ENCODE data around the gene MCEMP1.

The MCEMP1 gene

GRCh38 chr19:7699417-7700401 lies 22.8 kb downstream of the MCEMP1 start:
- no peak overlapping the region for H3K4me3 ChIP-seq (ENCODE audit: low read depth, low read length)
- no peaks in the 10 kb centered on the region for H3K36me3 ChIP-seq
- H3K27ac ChIP-seq, result no peak overlapping the region
- DNase-seq, result no peak
- TF ChIP-seq CTCF (IDR thresholded peaks at IDR 0.05; ENCODE audit: low read depth, low read length), result no peak
- H3K27me3 ChIP-seq (ENCODE audit: insufficient read depth, low read depth, severe bottlenecking), result no peaks in the 10 kb centered on the region
- H3K9me3 ChIP-seq (ENCODE audit: severe bottlenecking), result no peaks in the 10 kb centered on the region

DNA sequence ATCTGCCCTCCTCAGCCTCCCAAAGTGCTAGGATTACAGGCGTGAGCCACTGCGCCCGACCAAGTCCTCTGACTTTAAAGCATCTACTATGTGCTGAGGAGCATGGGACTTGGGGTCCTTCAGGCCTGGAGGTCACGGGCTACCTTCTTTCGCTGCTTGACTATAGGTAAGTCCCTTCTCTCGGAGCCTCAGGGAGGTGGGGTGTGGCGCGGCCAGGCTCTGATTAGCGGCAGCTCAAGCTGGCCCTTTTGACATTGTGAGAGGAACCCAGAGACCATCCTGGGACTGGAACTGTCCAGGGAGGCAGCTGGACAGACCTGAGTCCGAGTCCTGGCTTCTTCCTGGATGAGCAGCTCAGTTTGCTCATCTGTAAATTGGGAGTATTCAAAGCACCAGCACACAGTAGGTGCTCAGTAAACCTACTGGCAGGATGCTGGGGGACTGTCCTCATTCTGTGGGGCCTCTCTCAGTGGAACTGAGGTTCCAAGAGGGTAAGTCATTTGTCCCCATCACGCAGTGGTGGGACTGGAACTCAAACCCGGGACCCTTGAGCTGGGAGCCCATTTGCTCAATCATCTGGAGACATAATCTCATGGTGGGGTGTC lies 24.3 kb downstream of the MCEMP1 start:
- Histone ChIP-seq H3K27me3 (ENCODE audit: insufficient read depth, low read depth, severe bottlenecking) (no peaks in the 10 kb centered on the region), H3K4me3 (ENCODE audit: low read depth, low read length) (no peak overlapping the region), H3K36me3 (no peaks in the 10 kb centered on the region), H3K9me3 (ENCODE audit: severe bottlenecking) (no peaks in the 10 kb centered on the region), H3K27ac (no peak overlapping the region)
- no peak for TF ChIP-seq CTCF (IDR thresholded peaks at IDR 0.05; ENCODE audit: low read depth, low read length)
- DNase-seq, result no peak

DNA sequence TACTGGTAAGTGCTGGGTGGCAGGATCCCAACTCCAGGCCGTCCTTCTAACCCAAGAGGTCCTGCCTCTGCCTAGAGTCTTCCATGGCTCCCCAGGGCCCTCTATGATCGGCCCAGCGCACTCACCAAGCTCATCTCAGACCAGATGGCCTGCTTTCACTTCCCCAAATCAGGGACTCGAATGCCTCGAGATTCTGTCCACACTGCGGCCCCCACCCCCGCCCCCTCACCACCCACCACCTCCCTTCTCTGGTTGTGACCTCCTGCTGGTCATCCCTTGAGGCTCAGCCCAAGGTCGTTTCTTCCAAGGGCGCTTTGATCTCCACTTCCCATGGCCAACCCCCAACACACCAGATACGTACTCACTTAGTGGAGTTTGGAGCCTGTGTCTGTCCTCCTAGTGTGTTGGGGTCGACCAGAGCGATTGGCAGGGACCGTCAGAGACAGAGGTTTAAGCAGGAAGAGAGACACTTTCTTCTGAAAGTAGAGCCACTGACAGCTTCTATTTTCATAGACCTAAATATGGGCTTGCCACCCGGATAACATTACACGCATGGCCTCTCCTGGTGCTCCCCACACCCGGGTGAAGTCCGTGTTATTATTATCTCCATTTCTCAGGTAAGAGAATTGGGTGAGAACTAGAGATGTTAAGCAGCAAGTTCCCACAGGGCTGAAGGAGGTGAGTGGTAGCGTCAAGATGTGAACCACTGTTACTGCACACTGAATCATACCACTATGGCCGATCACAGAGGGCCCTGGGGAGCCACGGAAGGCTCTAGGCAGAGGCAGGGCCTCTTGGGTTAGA lies 25.0 kb downstream of the MCEMP1 start, which contains the start of gene FCER2:
Gene FCER2, minus strand, starts transcription at position 478 of the 804 bp plus-strand sequence. CDS start 2,371 bp downstream, outside the sequence.
- Histone ChIP-seq H3K27ac (no peak within 1 kb of the TSS), H3K9me3 (ENCODE audit: severe bottlenecking) (no peaks in the 10 kb centered on the region), H3K27me3 (ENCODE audit: insufficient read depth, low read depth, severe bottlenecking) (no peaks in the 10 kb centered on the region), H3K36me3 (no peaks in the 10 kb centered on the region), H3K4me3 (ENCODE audit: low read depth, low read length) (no peak within 1 kb of the TSS)
- TF ChIP-seq CTCF (IDR thresholded peaks at IDR 0.05; ENCODE audit: low read depth, low read length), result no peak
- no peak for DNase-seq

GRCh38 chr19:7703332-7703731 lies 26.4 kb downstream of the MCEMP1 start:
- no peak for TF ChIP-seq CTCF (IDR thresholded peaks at IDR 0.05; ENCODE audit: low read depth, low read length)
- DNase-seq, result no peak
- Histone ChIP-seq H3K27ac (no peak overlapping the region), H3K27me3 (ENCODE audit: insufficient read depth, low read depth, severe bottlenecking) (no peaks in the 10 kb centered on the region), H3K36me3 (no peaks in the 10 kb centered on the region), H3K4me3 (ENCODE audit: low read depth, low read length) (no peak overlapping the region), H3K9me3 (ENCODE audit: severe bottlenecking) (no peaks in the 10 kb centered on the region)

- no peaks in the 10 kb centered on the region for H3K27me3 ChIP-seq (ENCODE audit: insufficient read depth, low read depth, severe bottlenecking)
- no peaks in the 10 kb centered on the region for H3K36me3 ChIP-seq
- DNase-seq, result no peak
- no peak overlapping the region for H3K27ac ChIP-seq
- no peaks in the 10 kb centered on the region for H3K9me3 ChIP-seq (ENCODE audit: severe bottlenecking)
- H3K4me3 ChIP-seq (ENCODE audit: low read depth, low read length), result no peak overlapping the region
- TF ChIP-seq CTCF (IDR thresholded peaks at IDR 0.05; ENCODE audit: low read depth, low read length), result no peak
Observed at GRCh38 chr19:7704280-7705060, 27.6 kb downstream of the MCEMP1 start.

All from WERI-Rb-1 (cell line).